ENCODE results near the gene WDPCP.
A peak's percentile ranks its signal among the peaks of the same experiment; 100 is the strongest.
"Not testable (repeated sequence)": the region's sequence is repeated elsewhere in the genome, so short reads cannot be mapped to it uniquely, and the experiment has no call there.

The WDPCP gene

DNA sequence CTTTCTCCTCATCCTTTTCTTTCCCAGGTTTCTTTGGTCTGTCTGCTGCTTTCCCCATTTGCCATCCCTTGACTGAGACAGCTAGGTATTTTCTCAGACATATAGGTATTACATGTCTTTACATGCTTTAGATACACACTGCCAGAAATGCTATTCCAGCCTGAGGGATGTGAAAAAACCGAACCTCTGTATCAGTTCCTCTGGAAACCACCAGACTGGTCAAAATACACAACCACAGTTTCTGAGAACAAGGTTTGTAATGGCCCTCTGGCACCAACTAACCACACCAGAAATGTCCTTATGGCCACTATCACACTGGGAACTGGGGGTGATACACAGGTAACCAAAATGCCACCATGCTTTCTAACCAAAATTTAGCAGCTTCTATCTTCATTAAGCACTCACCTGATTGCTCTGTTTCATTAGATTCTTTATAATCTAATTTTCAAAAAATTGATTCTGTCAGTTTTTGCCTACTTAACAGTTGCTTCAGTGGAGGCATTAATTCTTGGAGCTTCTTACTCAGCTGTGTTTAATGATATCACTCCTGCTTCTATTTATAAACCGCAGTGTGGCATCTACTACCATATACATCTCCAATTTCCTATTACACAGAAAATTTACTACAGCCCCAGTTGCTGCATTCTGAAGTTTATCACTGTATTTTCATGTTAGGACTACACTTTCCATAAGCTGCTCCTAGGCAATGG is 243.5 kb downstream of the WDPCP start:
- no peak for DNase-seq

DNA sequence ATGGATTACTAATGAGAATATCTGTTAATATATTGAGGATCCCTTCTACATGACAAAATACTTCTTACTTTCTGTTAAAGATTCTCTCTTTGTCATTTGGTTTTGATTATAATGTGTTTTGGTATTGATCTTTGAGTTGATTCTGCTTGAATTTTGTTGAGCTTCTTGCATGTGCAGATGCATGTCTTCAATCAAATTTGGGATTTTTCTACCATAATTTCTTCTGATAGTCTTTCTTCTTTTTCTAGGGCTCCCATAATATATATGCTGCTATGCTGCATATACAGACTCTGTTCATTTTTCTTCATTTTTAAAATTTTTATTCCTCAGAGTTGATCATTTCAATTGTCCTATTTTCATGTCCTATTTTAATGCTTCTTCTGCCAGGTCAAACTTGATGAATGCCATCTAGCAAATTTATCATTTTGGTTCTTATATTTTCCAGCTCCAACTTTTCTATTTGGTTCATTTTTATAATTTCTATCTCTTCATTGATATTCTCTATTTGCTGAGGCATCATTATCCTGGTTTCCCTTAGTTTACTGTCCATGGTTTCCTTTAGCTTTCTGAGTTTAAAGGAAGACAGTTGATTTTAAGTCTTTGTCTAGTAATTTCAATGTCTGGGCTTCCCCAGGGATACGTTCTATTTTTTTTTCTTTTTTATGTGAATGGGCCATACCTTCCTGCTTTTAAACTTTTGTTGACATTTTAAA is 244.7 kb downstream of the WDPCP start:
- DNase-seq = no peak

DNA sequence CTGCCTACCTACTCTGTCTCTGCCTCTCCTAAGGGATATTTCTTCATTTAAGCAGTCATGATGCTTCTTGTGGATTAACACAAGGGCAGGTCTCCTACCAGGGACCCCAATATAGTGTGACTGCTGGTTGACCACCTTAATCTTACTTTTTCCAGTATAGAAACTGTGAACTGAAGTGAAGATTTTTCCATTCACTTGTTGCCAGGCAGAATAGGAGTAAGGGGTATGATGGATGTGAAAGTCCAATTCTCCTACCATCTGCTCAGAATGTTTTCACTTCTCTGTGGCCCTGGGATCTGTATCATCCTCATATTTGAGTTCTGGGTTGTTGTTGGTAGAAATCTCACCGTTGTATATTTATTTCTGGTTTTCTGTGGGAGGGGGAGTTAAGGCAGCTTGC is 247.8 kb downstream of the WDPCP start:
- no peak for DNase-seq

DNA sequence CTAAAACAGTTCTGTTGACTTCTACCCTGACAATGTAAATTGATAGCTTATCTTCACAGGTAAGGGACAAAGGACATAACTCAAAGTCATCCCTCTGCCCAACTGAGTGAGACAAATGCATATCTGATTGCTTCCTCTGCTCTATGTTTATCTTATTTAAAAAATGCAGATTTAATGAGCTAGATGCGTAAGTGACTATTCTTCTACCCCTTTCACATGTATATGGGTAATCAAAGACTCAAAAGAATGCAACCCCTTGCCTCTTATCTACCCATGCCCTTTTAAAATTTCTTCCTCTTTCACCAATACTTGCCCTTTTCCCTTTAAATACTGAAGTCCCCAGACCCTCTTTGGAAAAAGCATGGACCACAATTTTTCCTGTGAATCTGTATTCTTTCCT is 253.4 kb downstream of the WDPCP start:
- no peak for DNase-seq

DNA sequence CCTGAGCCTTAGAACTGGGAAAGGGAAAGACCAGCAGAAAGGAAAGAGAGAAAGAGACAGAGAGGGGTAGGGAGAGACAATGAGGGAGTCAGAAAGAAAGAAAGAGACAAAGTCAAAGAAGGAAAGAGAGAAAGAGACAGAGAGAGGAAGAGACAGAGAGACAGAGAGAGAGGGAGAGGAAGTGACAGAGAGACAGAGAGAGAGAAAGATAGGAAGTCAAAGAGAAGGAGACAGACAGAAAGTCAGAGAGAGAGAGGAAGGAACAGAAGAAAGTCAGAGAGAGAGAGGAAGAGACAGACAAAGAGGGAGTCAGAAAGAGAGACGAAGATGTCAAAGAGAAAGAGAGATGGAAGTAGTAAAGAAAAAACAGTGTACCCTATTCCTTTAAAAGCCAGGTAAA is 261.8 kb downstream of the WDPCP start:
- no peak for DNase-seq

DNA sequence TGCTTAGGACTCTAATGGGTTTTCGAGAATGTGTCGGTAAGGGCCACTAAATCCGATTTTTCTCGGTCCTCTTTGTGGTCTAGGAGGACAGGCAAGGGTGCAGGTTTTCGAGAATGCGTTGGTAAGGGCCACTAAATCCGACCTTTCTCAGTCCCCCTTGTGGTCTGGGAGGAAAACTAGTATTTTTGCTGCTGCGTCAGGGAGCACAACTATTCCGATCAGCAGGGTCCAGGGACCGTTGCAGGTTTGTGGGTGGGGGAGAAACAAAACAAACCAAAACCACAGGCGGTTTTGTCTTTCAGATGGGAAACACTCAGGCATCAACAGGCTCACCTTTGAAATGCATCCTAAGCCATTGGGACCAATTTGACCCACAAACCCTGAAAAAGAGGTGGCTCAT is 264.6 kb downstream of the WDPCP start:
- DNase-seq = not testable (repeated sequence)

DNA sequence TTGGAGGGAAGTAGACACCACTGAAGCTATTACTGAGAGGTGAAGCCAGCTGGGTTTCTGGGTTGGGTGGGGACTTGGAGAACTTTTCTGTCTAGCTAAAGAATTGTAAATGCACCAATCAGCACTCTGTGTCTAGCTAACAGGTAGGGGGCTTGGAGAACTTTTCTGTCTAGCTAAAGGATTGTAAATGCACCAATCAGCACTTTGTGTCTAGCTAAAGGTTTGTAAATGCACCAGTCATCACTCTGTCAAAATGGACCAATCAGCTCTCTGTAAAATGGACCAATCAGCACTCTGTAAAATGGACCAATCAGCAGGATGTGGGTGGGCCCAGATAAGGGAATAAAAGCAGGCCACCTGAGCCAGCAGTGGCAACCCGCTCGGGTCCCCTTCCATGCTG is 266.3 kb downstream of the WDPCP start:
- not testable (repeated sequence) for DNase-seq

DNA sequence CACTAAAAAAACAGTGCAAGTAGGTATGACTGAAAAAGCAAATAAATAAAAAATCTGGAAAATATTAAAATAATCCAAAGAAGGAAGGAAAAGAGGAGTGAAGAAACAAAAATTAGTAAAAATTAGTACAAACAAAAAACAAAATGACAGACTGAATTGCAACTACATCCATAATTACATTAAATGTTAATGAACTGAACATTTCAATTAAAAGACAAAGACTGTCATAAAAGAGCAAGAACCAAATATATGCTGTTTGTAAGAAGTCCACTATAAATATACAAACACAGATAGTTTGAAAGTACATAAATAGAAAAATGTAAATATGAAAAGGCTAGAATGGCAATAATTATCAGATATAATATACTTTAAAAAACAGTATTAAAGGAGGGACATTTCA is 267.6 kb downstream of the WDPCP start:
- DNase-seq = no peak

DNA sequence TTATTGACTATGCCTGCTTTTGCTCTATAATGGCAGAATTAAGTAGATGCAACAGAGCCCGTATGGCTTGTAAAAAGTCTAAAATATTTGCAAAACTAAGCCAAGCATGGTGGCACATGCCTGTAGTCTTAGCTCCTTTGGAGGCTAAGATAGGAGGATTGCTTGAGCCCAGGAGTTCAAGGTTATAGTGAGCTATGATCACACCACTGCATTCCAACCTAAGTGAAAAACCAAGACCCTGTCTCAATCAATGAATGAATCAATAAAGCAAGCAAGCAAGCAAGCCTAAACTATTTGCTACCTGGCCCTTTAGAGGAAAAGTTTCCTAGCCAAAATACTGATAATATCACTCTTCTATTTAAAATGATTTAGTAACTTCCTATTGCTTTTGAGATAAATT is 277.7 kb downstream of the WDPCP start:
- no peak for DNase-seq

DNA sequence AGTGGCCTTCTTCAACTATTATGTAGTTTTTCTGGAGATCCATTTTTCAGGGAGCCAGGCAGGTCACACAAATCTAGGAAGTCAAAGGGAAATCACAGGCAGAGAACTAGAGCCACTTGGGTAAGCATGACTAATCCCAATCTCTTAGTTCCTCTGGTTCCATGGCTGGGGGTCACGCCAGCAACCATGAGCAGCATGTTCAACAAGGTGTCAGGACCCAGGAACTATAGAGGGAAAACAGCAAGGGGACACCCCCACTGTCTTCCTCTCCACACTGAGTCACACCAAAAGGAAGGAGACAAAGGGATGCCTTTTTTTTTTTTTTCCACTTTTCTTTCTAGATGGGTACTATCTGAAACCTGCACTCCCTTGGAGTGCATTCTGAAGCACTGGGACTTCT is 286.8 kb downstream of the WDPCP start:
- DNase-seq = no peak

DNA sequence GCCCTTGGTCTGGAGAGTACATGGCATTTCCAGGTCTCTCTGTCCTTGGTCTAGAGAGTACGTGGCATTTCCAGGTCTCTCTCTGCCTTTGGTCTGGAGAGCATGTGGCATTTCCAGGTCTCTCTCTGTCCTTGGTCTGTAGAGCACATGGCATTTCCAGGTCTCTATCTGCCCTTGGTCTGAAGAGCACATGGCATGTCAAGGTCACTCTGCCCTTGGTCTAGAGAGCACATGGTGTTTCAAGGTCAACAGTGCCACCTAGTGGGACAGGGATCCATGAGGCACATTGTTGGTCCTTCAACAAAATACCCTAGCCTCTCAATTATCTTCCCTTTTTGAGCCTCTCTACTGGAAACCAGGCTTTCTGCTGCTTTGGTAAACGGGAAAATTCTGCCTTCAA is 287.4 kb downstream of the WDPCP start:
- DNase-seq = no peak

DNA sequence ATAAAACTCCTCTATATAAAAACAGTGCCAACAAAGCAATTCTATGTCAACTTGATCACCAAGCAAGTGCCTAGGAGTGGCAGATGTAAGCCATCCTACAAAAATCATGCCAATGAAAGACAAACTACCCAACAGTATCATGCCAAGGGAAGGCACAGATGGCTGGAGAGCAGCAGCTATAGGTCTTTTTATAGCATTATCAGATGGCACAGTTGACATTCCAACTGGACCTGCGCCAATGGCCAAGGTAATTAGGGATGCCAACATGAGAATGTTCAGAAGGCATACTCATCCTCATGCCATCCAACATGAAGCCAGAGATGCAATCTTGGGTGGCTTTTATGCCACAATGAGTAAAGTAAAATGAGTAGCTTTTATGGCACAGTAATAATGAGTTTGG is 300.3 kb downstream of the WDPCP start:
- no peak for DNase-seq

DNA sequence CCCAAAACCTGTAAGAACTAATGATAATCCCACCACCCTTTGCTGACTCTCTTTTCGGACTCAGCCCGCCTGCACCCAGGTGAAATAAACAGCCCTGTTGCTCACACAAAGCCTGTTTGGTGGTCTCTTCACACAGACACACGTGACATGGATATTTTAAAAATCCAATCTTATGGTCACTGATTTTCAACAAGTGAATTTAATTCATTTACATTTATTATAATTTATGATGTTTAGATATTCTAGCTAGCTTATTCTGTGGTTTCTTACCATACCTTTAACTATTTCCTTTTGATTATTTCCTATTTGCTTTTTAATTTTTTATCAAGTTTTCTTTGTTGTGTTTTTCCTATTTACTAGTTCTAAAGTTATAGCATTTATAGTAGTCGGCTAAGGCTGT is 301.8 kb downstream of the WDPCP start:
- DNase-seq = not testable (repeated sequence)

DNA sequence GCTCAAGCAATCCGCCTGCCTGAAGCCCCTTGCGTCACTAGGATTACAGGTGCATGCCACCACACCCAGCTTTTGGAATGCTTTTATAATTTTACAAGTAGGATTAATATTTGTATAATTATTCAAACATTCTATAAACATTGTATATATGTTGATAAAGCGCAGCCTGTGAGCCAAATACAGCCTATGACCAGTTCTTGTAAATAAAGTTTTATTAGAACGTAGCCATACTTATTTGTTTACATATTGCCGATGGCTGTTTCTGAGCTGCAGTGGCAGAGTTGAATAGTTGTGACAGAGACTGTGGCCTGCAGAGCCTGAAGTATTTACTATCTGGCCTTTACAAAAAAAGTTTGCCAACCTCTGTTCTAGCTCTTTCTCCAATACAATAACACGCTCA is 305.0 kb downstream of the WDPCP start:
- no peak for DNase-seq

DNA sequence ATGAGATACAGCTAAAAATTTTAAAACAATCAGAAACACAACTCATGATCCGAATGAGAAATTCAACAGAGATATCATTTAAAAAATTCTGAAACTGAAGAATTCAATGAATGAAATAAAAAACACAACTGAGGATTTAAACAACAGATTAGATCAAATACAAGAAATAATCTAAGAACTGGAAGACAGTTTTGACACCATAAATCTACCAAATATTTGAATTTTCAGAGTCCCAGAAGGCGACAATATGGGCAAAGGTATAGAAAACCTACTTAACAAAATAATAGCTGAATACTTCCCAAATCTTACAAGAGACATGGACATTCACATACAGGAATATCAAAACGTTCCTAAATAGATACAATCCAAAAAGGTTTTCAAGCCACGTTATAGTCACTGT is 315.7 kb downstream of the WDPCP start:
- no peak for DNase-seq

DNA sequence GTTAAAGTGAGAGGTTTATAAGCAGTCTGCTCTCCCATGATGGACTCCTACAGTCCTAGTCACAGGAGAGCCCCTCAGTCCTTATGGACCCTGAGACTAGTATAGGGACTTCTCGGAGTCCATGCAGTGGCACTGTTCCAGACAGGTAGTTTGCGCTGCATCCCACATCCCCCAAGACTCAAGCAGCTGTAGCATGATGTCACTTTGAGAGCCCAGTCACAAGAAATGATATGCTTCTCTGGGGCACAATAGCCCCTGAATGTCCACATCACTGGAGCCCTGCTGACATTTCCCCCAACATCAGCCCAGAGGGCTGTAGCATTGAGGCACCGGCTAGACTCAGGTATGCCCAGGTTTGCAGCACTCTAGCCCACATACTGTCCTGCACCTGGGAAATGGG is 317.6 kb downstream of the WDPCP start:
- no peak for DNase-seq

DNA sequence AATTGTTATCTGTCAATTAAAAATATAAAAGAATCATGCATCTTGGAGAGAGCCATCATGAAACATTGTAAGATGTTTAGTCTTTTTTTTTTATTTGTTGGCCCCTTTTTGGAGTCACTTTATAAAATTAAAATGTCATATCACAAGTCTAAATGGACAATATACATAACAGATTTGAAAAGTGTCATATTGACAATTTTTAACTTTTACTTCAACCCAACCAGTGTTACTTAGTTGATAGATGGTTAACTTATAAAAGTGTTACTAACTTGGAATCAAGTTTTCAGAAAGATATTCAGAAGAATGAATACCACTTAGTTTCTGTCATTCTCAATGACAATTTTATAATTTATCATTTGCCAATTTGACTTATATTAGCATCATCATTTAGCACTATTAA is 319.3 kb downstream of the WDPCP start:
- no peak for DNase-seq

DNA sequence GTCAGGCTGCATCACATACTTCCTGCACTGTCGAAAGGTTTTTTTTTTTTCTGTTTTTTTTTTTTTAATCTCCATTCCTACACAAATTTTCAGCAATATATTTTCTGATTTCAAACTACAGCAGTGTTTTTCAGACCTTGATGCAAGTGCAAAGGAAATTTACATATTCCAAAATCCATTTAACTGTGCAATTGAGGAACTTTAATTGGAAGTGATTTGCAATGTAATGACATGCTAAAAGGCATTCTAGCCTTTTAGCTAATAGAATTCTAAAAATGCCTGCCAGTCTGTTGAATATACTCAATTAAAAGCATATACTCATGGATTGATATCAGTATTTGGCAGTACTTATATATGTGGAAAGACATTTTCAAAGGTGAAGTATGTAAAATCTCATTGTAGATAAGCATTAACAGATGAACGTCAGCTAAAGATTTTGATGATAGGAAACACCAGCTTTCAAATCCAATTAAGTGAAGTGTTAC is 327.1 kb downstream of the WDPCP start:
- DNase-seq = peak in 1 of 2 experiments; percentile 56

DNA sequence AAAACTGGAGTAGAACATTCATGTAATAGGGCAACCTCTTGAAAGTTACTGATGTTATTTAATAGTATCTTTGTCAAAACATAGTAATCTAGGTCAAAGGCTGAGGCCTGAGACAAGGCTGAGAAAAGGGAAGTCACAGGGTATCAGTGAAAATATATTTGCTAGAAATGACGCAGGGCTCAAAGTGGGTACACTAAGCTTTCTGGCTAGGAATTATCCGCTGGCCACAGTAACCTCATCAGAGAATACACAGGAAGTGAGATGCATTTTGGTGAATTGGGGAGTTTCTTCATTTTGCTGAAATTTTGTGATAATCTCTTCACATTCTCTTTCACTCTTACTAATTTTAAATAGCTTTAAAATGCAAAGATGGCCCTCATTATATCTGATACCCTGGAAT is 330.8 kb downstream of the WDPCP start:
- DNase-seq = no peak

DNA sequence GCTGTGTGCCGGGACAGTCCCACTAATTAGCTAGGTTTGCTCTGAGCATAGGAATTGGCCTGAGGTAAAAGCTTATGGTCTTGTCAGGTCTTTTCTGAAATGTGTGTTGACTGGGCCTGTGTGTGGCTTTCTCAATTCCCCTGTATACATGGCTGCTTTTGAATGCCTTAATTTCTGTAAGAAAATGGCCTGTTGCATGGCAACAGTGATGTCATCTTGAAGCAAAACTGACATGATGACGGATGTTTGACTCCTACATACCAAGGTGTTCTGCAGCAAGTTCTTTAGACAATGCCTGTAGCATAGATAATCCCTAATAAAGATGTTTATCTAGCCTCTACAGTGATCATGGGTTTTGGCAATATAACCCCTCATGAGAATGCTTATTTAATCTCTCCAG is 339.1 kb downstream of the WDPCP start:
- no peak for DNase-seq

DNA sequence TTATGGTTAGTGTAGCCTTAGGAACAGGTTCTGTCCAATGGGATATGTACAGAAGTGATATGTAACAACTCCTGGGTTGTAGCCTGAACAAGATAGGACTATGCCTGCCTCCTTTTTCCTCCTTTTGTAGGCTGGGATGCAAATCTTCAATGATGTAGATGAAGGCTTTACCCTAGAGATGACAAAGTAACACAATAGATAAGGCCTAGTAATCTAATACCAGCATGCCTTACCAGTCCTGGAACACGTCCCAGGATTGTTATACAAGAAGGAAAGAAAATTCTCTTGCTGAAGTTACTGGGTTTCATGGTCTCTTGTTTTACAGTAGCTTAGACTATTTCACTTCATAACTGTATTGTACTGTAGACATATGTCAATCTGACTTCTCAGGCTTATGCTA is 345.5 kb downstream of the WDPCP start:
- no peak for DNase-seq

DNA sequence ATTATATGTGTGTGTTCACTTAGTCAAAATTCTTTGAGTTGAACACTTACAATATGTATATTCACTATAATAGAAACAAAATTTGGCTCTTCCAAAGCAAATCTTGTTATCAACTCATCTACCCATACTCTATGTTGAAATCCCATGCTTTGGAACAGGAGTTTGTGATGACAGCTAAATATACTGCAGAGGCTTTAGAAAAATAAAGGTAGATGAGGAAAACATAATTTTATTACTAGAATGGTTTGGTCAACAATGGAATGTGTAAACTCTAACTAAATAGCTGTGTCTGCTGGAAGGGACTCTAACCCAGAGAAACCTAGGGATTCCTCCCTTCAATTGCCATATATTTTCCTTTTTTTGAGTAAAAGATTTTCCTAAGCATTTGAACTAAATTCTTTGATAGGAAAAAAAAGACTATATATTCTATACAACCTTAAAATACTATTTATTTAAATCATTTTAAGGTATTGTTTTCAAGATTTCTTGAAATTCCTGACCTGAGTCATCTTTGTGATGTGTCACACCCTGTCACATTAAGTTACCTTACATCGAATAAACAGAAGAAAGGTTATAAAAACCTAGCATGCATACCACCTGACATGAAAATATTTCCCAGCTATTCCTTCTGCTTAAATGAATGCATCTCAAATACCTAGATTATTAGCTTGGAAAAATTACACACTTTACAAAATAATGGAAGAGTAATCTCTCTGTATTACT is 362.2 kb downstream of the WDPCP start:
- no peak for DNase-seq

DNA sequence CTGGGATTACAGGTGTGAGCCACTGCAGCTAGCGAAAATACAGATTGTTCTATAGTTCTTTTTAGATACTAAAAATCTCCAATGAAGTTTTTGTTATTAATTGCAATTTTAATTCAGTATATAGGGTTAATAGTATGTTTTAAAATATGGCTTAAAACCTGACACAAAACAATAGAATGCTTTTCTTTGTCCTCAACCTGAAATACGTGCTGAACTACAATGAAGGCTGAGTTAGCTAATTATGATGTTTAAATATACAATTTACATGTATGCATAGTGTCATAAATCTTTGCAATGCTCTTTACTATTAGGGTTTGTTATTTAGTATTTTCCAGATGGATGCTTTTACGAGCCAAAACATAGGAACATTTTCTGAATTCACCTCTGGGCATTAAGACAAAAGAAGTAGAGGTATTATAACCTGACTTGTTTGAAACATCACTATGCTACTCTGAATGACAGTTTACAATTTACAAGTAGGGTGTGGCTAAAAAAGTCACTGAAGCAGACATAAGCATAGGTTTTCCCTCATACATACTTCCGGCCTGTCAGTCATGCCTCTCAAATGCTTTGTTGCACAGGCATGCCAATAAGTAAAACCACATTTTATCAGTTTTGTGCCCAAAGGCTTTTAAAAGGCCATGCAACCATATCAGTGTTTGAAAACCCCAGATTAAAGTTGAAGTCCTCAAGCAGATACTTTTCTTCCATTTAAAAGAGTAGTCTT is 369.3 kb downstream of the WDPCP start:
- DNase-seq = no peak
